H9 (cell line): Measurements from ENCODE around the gene MLLT11. TPM values are rescaled to one million over a fixed set of nuclear protein-coding genes. Genes with fewer than 3 reads are reported as not detected.

ENCODE experiments used
- DNase-seq: peaks from one replicate; pipeline ENCODE4 v3.0.0-alpha.2; 2017
- H2AFZ ChIP-seq: one replicate; pipeline ENCODE4 v1.6.1; 2013; ENCODE audit warnings: mild to moderate bottlenecking, low read length, control low read depth, moderate library complexity
- H2AK5ac ChIP-seq: 2 replicates; pipeline ENCODE4 v1.6.1; 2013; ENCODE audit warnings: low read length, control low read depth, mixed read lengths; ENCODE audit not compliant: insufficient read length
- H2BK120ac ChIP-seq: one replicate; pipeline ENCODE4 v1.6.1; 2013; ENCODE audit warnings: low read depth, mild to moderate bottlenecking, low read length, control low read depth, inconsistent platforms; ENCODE audit not compliant: poor library complexity, severe bottlenecking
- H2BK12ac ChIP-seq: 2 replicates; pipeline ENCODE4 v1.6.1; 2013; ENCODE audit warnings: low read length, control low read depth, mixed read lengths, low read depth; ENCODE audit not compliant: insufficient read length
- H2BK15ac ChIP-seq: 2 replicates; pipeline ENCODE4 v1.6.1; 2013; ENCODE audit warnings: low read depth, low read length, control low read depth
- H2BK20ac ChIP-seq: one replicate; pipeline ENCODE4 v1.6.1; 2013; ENCODE audit warnings: low read depth, mild to moderate bottlenecking, low read length, control low read depth, inconsistent platforms; ENCODE audit not compliant: poor library complexity, severe bottlenecking
- H2BK5ac ChIP-seq: 2 replicates; pipeline ENCODE4 v1.6.1; 2013; ENCODE audit warnings: low read length, control low read depth, mixed read lengths; ENCODE audit not compliant: insufficient read length
- H3K14ac ChIP-seq: 2 replicates; pipeline ENCODE4 v1.6.1; 2013; ENCODE audit warnings: low read length, control low read depth; ENCODE audit not compliant: insufficient read depth
- H3K18ac ChIP-seq: 2 replicates; pipeline ENCODE4 v1.6.1; 2013; ENCODE audit warnings: low read depth, mild to moderate bottlenecking, mixed read lengths, low read length, control low read depth; ENCODE audit not compliant: insufficient read length
- H3K23ac ChIP-seq: 2 replicates; pipeline ENCODE4 v1.6.1; 2013; ENCODE audit warnings: low read length, control low read depth, mixed read lengths, low read depth; ENCODE audit not compliant: insufficient read length
- H3K23me2 ChIP-seq: 2 replicates; pipeline ENCODE4 v1.6.1; 2013; ENCODE audit warnings: low read depth, mild to moderate bottlenecking, mixed read lengths, low read length, control low read depth; ENCODE audit not compliant: insufficient read length, poor library complexity, severe bottlenecking
- H3K27ac ChIP-seq: 2 replicates; pipeline ENCODE4 v1.5.1; 2013; ENCODE audit warnings: low read length, control low read depth, mixed read lengths, low read depth; ENCODE audit not compliant: insufficient read length
- H3K27me3 ChIP-seq: 2 replicates; pipeline ENCODE4 v1.6.1; 2013; ENCODE audit warnings: low read length, control low read depth, inconsistent platforms; ENCODE audit not compliant: insufficient read depth
- H3K4ac ChIP-seq: 2 replicates; pipeline ENCODE4 v1.6.1; 2013; ENCODE audit warnings: low read depth, mild to moderate bottlenecking, control low read depth, inconsistent platforms, low read length, moderate library complexity
- H3K4me1 ChIP-seq: 2 replicates; pipeline ENCODE4 v1.6.1; 2013; ENCODE audit warnings: low read length, control low read depth, inconsistent platforms; ENCODE audit not compliant: insufficient read depth
- H3K4me2 ChIP-seq: 2 replicates; pipeline ENCODE4 v1.6.1; 2013; ENCODE audit warnings: low read length, control low read depth, mixed read lengths; ENCODE audit not compliant: insufficient read length, insufficient read depth
- H3K56ac ChIP-seq: 2 replicates; pipeline ENCODE4 v1.6.1; 2013; ENCODE audit warnings: low read depth, mild to moderate bottlenecking, mixed read lengths, low read length, control low read depth; ENCODE audit not compliant: insufficient read length
- H3K79me1 ChIP-seq: 2 replicates; pipeline ENCODE4 v1.6.1; 2013; ENCODE audit warnings: low read depth, mild to moderate bottlenecking, moderate library complexity, low read length, control low read depth, inconsistent platforms; ENCODE audit not compliant: insufficient read depth, poor library complexity, severe bottlenecking
- H3K79me2 ChIP-seq: 2 replicates; pipeline ENCODE4 v1.6.1; 2013; ENCODE audit warnings: low read length, control low read depth, inconsistent platforms; ENCODE audit not compliant: insufficient read depth
- H3K9ac ChIP-seq: 2 replicates; pipeline ENCODE4 v1.6.1; 2013; ENCODE audit warnings: low read length, control low read depth, mixed read lengths; ENCODE audit not compliant: insufficient read length; ENCODE audit errors: extremely low read depth
- H3K9me3 ChIP-seq: one replicate; pipeline ENCODE4 v1.6.1; 2013; ENCODE audit warnings: low read depth, low read length, inconsistent platforms; ENCODE audit not compliant: control insufficient read depth
- H3T11ph ChIP-seq: one replicate; pipeline ENCODE4 v1.6.1; 2013; ENCODE audit warnings: mild to moderate bottlenecking, low read length, control low read depth, inconsistent platforms
- H4K20me1 ChIP-seq: one replicate; pipeline ENCODE4 v1.6.1; 2013; ENCODE audit not compliant: control insufficient read depth, insufficient read length, insufficient read depth
- H4K5ac ChIP-seq: 2 replicates; pipeline ENCODE4 v1.6.1; 2013; ENCODE audit warnings: low read depth, mild to moderate bottlenecking, mixed read lengths, low read length, control low read depth; ENCODE audit not compliant: insufficient read length
- H4K8ac ChIP-seq: replicated peaks from 2 replicates; pipeline ENCODE4 v1.6.1; 2013; ENCODE audit warnings: low read length, control low read depth, mixed read lengths, low read depth; ENCODE audit not compliant: insufficient read length
- H4K91ac ChIP-seq: 2 replicates; pipeline ENCODE4 v1.6.1; 2013; ENCODE audit warnings: low read depth, mild to moderate bottlenecking, moderate library complexity, mixed read lengths, low read length, control low read depth; ENCODE audit not compliant: insufficient read length
- H3K27ac Mint-ChIP-seq, 3 experiments: 2 replicates in 2 of 3; 3 replicates in 1 of 3; pipeline ENCODE4 v1.8.0; 2020 to 2021; ENCODE audit warnings: mixed read lengths in 3 of 3, mild to moderate bottlenecking in 1 of 3, moderate library complexity in 1 of 3
- H3K27me3 Mint-ChIP-seq: 2 replicates; pipeline ENCODE4 v1.8.0; 2021; ENCODE audit warnings: low read depth, mild to moderate bottlenecking, moderate library complexity, mixed read lengths
- H3K36me3 Mint-ChIP-seq, 3 experiments: 2 replicates in 2 of 3; 3 replicates in 1 of 3; pipeline ENCODE4 v1.8.0; 2020 to 2021; ENCODE audit warnings: low read depth in 3 of 3, mixed read lengths in 3 of 3; ENCODE audit not compliant: insufficient read depth in 1 of 3
- H3K4me1 Mint-ChIP-seq, 2 experiments: 2 replicates each; pipeline ENCODE4 v1.8.0; 2020; ENCODE audit warnings: mixed read lengths in 2 of 2
- H3K4me3 Mint-ChIP-seq, 2 experiments: 2 replicates in 1 of 2; 3 replicates in 1 of 2; pipeline ENCODE4 v1.8.0; 2020 to 2021; ENCODE audit warnings: mild to moderate bottlenecking in 2 of 2, mixed read lengths in 2 of 2, moderate library complexity in 1 of 2
- H3K9me3 Mint-ChIP-seq, 2 experiments: 2 replicates in 1 of 2; 3 replicates in 1 of 2; pipeline ENCODE4 v1.8.0; 2020; ENCODE audit warnings: mild to moderate bottlenecking in 2 of 2, mixed read lengths in 2 of 2, moderate library complexity in 1 of 2
- CTCF ChIP-seq: fragments of 200-600 bp; sonication (generic); conservative IDR thresholded peaks from 3 replicates; pipeline ENCODE4 v1.8.0; 2021; ENCODE audit warnings: antibody characterized with exemption, mild to moderate bottlenecking
- WGBS: extraction: QIAGEN DNeasy Blood & Tissue Kit; methylation state at CpG from one replicate; pipeline ENCODE4 v1.1.7; 2013; ENCODE audit warnings: missing lambda C conversion rate, low lambda C conversion rate, mixed read lengths; ENCODE audit not compliant: insufficient read length; ENCODE audit errors: extremely low coverage; 5-methylcytosine and 5-hydroxymethylcytosine counted together
- total RNA-seq: library from RNA; stranded (reverse); gene quantifications from 2 replicates; pipeline ENCODE4 v1.2.1, GENCODE V29; 2021

The MLLT11 gene
- total RNA-seq, 1 experiment from 2014 or later, result 13.2 TPM

GRCh38 chr1:151067185-151067584 is 7.0 kb downstream of the MLLT11 start:
- WGBS, result no CpG with 5 or more reads among the region's 4 CpGs
- Histone ChIP-seq H4K20me1 (no peaks in the 10 kb centered on the region), H3K79me1 (no peaks in the 10 kb centered on the region), H2BK20ac (no peak overlapping the region), H3K79me2 (peaks cover 10% of the 10 kb centered on the region; the same call in 1 of the 2 replicates), H3K4me1 (no peaks in the 10 kb centered on the region), H3K4ac (no peak overlapping the region), H3K23ac (no peak overlapping the region), H4K5ac (no peak overlapping the region), H3K9ac (no peak overlapping the region), H3K4me2 (no peak overlapping the region), H2BK15ac (no peak overlapping the region), H2BK12ac (no peak overlapping the region), H4K91ac (no peak overlapping the region), H3K27ac (no peak overlapping the region), H2AFZ (no peak overlapping the region), H3K23me2 (no peaks in the 10 kb centered on the region), H3T11ph (no peak overlapping the region), H2AK5ac (no peak overlapping the region), H3K27me3 (no peaks in the 10 kb centered on the region), H3K9me3 (no peaks in the 10 kb centered on the region), H2BK120ac (no peak overlapping the region), H4K8ac (no peak overlapping the region), H2BK5ac (no peak overlapping the region), H3K18ac (no peak overlapping the region), H3K56ac (no peak overlapping the region), H3K14ac (no peak overlapping the region)
- no peaks in the 10 kb centered on the region for H3K9me3 Mint-ChIP-seq
- H3K4me3 Mint-ChIP-seq, result no peak overlapping the region
- no peaks in the 10 kb centered on the region for H3K27me3 Mint-ChIP-seq
- no peak for DNase-seq
- H3K36me3 Mint-ChIP-seq, result peaks cover 15 to 26% (median 25%) of the 10 kb centered on the region in 3 experiments; a peak in 6 of 7 replicates
- H3K27ac Mint-ChIP-seq, result peak overlapping the region in 2 of 3 experiments; percentile 47 to 52; a peak in 1 of 7 replicates
- peaks cover 23% of the 10 kb centered on the region in 2 experiments for H3K4me1 Mint-ChIP-seq
- TF ChIP-seq CTCF, result no peak
